RWPE2 (cell line): ENCODE measurements around the gene TMED10.

Source experiments
- ATAC-seq: fragments of 200-7000 bp; cut with Tn5 transposase; 3 replicates; pipeline ENCODE4 v1.9.1; 2021; ENCODE audit warnings: low read depth
- DNase-seq: peaks from one replicate; pipeline ENCODE4 v3.0.0-alpha.2; 2020; ENCODE audit warnings: low spot score
- H3K27ac ChIP-seq: fragments of 450-650 bp; 2 replicates; pipeline ENCODE4 v1.5.1; 2017; ENCODE audit warnings: mild to moderate bottlenecking; ENCODE audit not compliant: poor library complexity, severe bottlenecking
- H3K27me3 ChIP-seq: fragments of 250-450 bp; sonication (Bioruptor Pico); 2 replicates; pipeline ENCODE4 v1.5.1; 2021; ENCODE audit warnings: mild to moderate bottlenecking, moderate library complexity; ENCODE audit not compliant: insufficient read depth, poor library complexity, severe bottlenecking
- H3K36me3 ChIP-seq: fragments of 250-450 bp; sonication (Bioruptor Pico); 2 replicates; pipeline ENCODE4 v1.5.1; 2020; ENCODE audit warnings: low read depth, mild to moderate bottlenecking, moderate library complexity
- H3K4me1 ChIP-seq: fragments of 250-450 bp; sonication (Bioruptor Pico); 2 replicates; pipeline ENCODE4 v1.5.1; 2021; ENCODE audit warnings: mild to moderate bottlenecking, moderate library complexity; ENCODE audit not compliant: insufficient read depth, poor library complexity, severe bottlenecking
- H3K4me3 ChIP-seq: fragments of 250-450 bp; sonication (Bioruptor Pico); 2 replicates; pipeline ENCODE4 v1.5.1; 2021; ENCODE audit warnings: mild to moderate bottlenecking, moderate library complexity; ENCODE audit not compliant: severe bottlenecking
- H3K9me3 ChIP-seq: fragments of 250-450 bp; sonication (Bioruptor Pico); 2 replicates; pipeline ENCODE4 v1.5.1; 2021; ENCODE audit warnings: mild to moderate bottlenecking, moderate library complexity; ENCODE audit not compliant: severe bottlenecking
- TF ChIP-seq, protein P1 (sequence below): fragments of 450-650 bp; IDR thresholded peaks from one replicate; pipeline ENCODE4 v1.5.1; 2017; ENCODE audit warnings: mild to moderate bottlenecking, moderate library complexity; ENCODE audit not compliant: poor library complexity, severe bottlenecking

The TMED10 gene

GRCh38 chr14:75188086-75188485, 11.7 kb upstream of the TMED10 start:
- DNase-seq (no peak), ATAC-seq (no peak)
- H3K27ac ChIP-seq: no peak overlapping the region
- no peaks in the 10 kb centered on the region for H3K4me1 ChIP-seq
- no peaks in the 10 kb centered on the region for H3K27me3 ChIP-seq
- no peaks in the 10 kb centered on the region for H3K36me3 ChIP-seq
- H3K4me3 ChIP-seq: no peak overlapping the region
- H3K9me3 ChIP-seq: no peaks in the 10 kb centered on the region
- TF ChIP-seq, protein P1, sequence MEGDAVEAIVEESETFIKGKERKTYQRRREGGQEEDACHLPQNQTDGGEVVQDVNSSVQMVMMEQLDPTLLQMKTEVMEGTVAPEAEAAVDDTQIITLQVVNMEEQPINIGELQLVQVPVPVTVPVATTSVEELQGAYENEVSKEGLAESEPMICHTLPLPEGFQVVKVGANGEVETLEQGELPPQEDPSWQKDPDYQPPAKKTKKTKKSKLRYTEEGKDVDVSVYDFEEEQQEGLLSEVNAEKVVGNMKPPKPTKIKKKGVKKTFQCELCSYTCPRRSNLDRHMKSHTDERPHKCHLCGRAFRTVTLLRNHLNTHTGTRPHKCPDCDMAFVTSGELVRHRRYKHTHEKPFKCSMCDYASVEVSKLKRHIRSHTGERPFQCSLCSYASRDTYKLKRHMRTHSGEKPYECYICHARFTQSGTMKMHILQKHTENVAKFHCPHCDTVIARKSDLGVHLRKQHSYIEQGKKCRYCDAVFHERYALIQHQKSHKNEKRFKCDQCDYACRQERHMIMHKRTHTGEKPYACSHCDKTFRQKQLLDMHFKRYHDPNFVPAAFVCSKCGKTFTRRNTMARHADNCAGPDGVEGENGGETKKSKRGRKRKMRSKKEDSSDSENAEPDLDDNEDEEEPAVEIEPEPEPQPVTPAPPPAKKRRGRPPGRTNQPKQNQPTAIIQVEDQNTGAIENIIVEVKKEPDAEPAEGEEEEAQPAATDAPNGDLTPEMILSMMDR: no peak

GRCh38 chr14:75186953-75187352, 10.5 kb upstream of the TMED10 start:
- DNase-seq (no peak), ATAC-seq (no peak)
- Histone ChIP-seq H3K27ac (no peak overlapping the region), H3K36me3 (no peaks in the 10 kb centered on the region), H3K27me3 (no peaks in the 10 kb centered on the region), H3K9me3 (no peaks in the 10 kb centered on the region), H3K4me3 (no peak overlapping the region), H3K4me1 (peaks cover 5% of the 10 kb centered on the region)
- TF ChIP-seq, protein P1: no peak

GRCh38 chr14:75185251-75186040, 9.0 kb upstream of the TMED10 start:
- Histone ChIP-seq H3K27me3 (no peaks in the 10 kb centered on the region), H3K27ac (no peak overlapping the region), H3K4me3 (no peak overlapping the region), H3K36me3 (no peaks in the 10 kb centered on the region), H3K9me3 (no peaks in the 10 kb centered on the region), H3K4me1 (peaks cover 5% of the 10 kb centered on the region)
- ATAC-seq (no peak), DNase-seq (no peak)
- TF ChIP-seq, protein P1: no peak

DNA sequence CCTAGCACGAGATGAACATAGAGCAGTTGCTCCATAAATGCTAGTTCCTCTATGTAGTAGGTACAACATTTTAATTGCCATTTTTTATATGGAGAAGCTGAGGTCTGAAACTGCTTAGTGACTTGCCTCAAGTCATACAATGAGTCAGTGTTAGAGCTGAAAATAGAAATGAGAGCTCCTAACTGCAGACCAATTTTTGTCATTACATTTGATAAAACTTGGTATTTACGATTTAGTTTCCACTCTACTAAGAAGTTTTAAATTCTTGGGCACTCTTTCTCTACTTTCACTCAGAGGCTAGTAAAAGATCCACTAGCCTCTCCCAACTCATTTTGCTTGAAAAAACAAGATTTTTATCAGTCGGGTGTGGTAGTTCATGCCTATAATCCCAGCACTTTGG, 8.1 kb upstream of the TMED10 start:
- TF ChIP-seq, protein P1: no peak
- Histone ChIP-seq H3K27ac (no peak overlapping the region), H3K9me3 (no peaks in the 10 kb centered on the region), H3K27me3 (no peaks in the 10 kb centered on the region), H3K4me3 (no peak overlapping the region), H3K4me1 (peaks cover 5% of the 10 kb centered on the region), H3K36me3 (no peaks in the 10 kb centered on the region)
- DNase-seq (no peak), ATAC-seq (peak; percentile 33; the same call in 1 of the 3 replicates)

- peaks cover 5% of the 10 kb centered on the region for H3K4me1 ChIP-seq
- no peak overlapping the region for H3K27ac ChIP-seq
- no peaks in the 10 kb centered on the region for H3K27me3 ChIP-seq
- ATAC-seq: no peak
- TF ChIP-seq, protein P1: no peak
- no peaks in the 10 kb centered on the region for H3K36me3 ChIP-seq
- H3K4me3 ChIP-seq: no peak overlapping the region
- no peak for DNase-seq
- H3K9me3 ChIP-seq: no peaks in the 10 kb centered on the region
Observed at GRCh38 chr14:75184039-75184438, 7.6 kb upstream of the TMED10 start.
